ENCODE data around the gene MTHFR.

The MTHFR gene

DNA sequence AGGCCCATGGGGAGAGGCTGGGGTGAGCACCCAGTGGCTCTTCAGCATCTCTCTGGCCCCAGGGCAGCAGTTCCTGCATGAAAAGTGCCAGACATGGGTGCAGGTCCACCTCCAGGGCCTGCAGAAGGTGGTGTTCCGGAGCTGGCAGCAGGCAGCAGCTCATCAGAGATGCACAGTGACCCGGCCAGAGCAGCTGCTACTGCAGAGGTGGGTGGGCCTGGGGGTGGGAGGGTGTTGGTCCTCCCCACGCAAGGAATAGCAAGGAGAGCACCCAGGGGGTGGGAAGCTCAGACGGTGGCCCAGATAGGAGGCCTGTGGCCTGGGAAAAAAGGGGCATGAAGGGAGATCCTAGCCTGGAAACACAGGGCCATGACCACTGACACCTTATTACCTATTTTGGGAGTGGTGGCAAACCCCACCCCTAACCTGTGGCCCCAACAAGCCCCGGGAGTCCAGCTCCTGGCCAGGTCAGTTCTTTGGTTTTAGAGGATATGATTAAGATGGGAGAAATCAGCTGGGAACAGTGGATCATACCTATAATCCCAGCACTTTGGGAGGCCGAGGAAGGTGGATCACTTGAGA lies 23.5 kb downstream of the MTHFR start:
- Histone ChIP-seq H3K4me1 (ENCODE audit: control insufficient read depth, insufficient read depth, low read length) (peaks cover 12% of the 10 kb centered on the region), H3K4me3 (ENCODE audit: low read depth, low read length) (no peak overlapping the region), H3K27me3 (ENCODE audit: control insufficient read depth, insufficient read depth, low read length) (no peaks in the 10 kb centered on the region), H3K9me3 (ENCODE audit: control insufficient read depth, insufficient read depth, low read length) (no peaks in the 10 kb centered on the region), H3K36me3 (ENCODE audit: control insufficient read depth, insufficient read depth, low read length) (no peaks in the 10 kb centered on the region), H3K9ac (ENCODE audit: low read depth, low read length) (no peak overlapping the region)

DNA sequence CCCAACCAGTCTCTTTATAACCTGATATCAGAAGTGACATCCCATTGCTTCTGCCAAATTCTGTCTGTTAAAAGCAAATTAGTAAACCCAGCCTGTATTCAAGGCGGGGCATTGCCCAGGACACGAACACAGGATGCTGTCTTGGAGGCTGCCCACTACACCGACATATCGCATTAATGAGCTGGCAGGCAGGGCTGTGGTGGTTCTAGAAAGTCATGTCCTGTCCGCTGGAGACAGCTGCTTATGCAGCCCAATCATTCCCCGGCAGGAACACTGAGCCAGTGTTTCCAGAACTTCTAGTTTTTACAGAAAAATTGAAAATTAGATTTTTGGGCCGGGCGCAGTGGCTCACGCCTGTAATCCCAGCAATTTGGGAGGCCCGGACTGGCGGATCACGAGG lies 24.5 kb downstream of the MTHFR start:
- Histone ChIP-seq H3K9ac (ENCODE audit: low read depth, low read length) (no peak overlapping the region), H3K27me3 (ENCODE audit: control insufficient read depth, insufficient read depth, low read length) (no peaks in the 10 kb centered on the region), H3K9me3 (ENCODE audit: control insufficient read depth, insufficient read depth, low read length) (no peaks in the 10 kb centered on the region), H3K4me1 (ENCODE audit: control insufficient read depth, insufficient read depth, low read length) (peaks cover 6% of the 10 kb centered on the region), H3K36me3 (ENCODE audit: control insufficient read depth, insufficient read depth, low read length) (no peaks in the 10 kb centered on the region), H3K4me3 (ENCODE audit: low read depth, low read length) (no peak overlapping the region)

- no peak overlapping the region for H3K4me3 ChIP-seq (ENCODE audit: low read depth, low read length)
- no peak overlapping the region for H3K9ac ChIP-seq (ENCODE audit: low read depth, low read length)
- H3K9me3 ChIP-seq (ENCODE audit: control insufficient read depth, insufficient read depth, low read length), result no peaks in the 10 kb centered on the region
- H3K27me3 ChIP-seq (ENCODE audit: control insufficient read depth, insufficient read depth, low read length), result no peaks in the 10 kb centered on the region
- peaks cover 6% of the 10 kb centered on the region for H3K4me1 ChIP-seq (ENCODE audit: control insufficient read depth, insufficient read depth, low read length)
- no peaks in the 10 kb centered on the region for H3K36me3 ChIP-seq (ENCODE audit: control insufficient read depth, insufficient read depth, low read length)
Measured at GRCh38 chr1:11780380-11781147, 25.2 kb downstream of the MTHFR start.

DNA sequence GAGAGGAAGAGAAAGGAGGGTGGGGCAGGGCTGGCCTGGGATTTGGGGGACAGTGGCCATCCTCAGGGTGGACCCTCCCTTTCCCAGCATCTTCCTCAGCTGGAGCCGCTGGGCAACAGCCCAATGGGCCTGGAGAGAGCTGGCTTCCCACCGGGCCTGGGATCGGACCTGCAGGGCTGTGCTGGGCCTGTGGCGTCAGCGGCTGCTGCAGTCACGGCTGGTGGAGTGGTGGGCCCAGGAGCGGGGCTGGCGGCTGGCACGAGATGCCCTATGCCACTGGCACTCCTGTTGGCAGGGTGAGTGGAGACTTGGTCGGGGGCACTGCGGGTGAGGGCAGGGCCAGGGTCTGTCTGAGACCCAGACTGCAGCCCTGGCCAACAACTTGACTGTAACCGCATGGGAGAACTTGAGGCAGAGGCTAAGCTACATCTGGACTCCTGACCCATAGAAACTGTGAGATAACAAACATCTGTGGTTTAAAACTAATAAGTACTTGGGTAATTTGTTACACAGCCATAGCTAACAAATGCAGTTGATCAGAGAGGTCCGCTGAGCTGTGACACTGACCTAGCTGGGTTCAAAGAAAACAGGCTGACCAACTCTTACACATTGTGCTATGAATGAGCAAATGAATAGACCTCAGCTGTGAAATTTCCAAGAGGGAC lies 25.9 kb downstream of the MTHFR start:
- no peaks in the 10 kb centered on the region for H3K36me3 ChIP-seq (ENCODE audit: control insufficient read depth, insufficient read depth, low read length)
- no peaks in the 10 kb centered on the region for H3K9me3 ChIP-seq (ENCODE audit: control insufficient read depth, insufficient read depth, low read length)
- H3K27me3 ChIP-seq (ENCODE audit: control insufficient read depth, insufficient read depth, low read length), result no peaks in the 10 kb centered on the region
- no peak overlapping the region for H3K9ac ChIP-seq (ENCODE audit: low read depth, low read length)
- H3K4me3 ChIP-seq (ENCODE audit: low read depth, low read length), result no peak overlapping the region
- H3K4me1 ChIP-seq (ENCODE audit: control insufficient read depth, insufficient read depth, low read length), result peaks cover 6% of the 10 kb centered on the region

DNA sequence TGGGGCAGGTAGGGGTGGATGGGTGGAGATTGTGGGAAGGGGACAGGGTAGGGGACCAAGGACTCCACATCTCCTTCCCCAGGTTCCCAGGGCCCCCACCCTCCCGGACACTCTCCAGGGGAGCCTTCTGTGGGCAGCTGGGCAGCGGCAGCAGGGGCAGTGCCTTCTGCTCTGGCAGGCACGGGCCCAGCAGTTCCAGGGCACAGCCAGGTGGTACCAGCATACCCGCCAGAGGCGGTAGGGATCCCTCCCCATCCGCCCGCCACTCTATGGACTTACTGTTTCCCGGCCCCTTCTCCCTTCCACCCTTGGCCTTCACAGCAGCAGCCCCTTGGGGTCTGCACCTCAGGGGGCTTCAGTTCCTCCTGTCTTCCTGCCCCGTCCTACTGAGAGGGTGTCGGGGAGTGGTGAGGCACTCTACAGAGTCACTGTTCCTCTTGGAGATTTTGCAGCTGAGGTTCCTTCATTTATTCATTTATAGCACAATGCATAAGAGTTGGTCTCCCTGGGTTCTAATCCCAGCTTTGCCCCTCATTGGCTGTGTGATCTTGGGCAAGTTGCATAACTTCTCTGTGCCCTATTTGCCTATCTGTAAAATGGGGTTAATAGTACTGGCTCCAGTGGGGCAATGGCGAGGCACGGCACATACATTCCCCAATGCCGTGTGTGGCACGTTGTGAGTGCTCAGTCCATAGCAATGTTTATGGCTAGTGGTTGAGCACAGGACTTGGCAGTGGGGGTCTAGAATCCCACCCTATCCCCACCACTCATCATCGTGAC lies 26.7 kb downstream of the MTHFR start:
- H3K4me3 ChIP-seq (ENCODE audit: low read depth, low read length), result no peak overlapping the region
- no peaks in the 10 kb centered on the region for H3K9me3 ChIP-seq (ENCODE audit: control insufficient read depth, insufficient read depth, low read length)
- no peaks in the 10 kb centered on the region for H3K4me1 ChIP-seq (ENCODE audit: control insufficient read depth, insufficient read depth, low read length)
- no peaks in the 10 kb centered on the region for H3K36me3 ChIP-seq (ENCODE audit: control insufficient read depth, insufficient read depth, low read length)
- H3K9ac ChIP-seq (ENCODE audit: low read depth, low read length), result no peak overlapping the region
- no peaks in the 10 kb centered on the region for H3K27me3 ChIP-seq (ENCODE audit: control insufficient read depth, insufficient read depth, low read length)

- H3K36me3 ChIP-seq (ENCODE audit: control insufficient read depth, insufficient read depth, low read length), result no peaks in the 10 kb centered on the region
- no peaks in the 10 kb centered on the region for H3K4me1 ChIP-seq (ENCODE audit: control insufficient read depth, insufficient read depth, low read length)
- H3K27me3 ChIP-seq (ENCODE audit: control insufficient read depth, insufficient read depth, low read length), result no peaks in the 10 kb centered on the region
- H3K9ac ChIP-seq (ENCODE audit: low read depth, low read length), result no peak overlapping the region
- no peak overlapping the region for H3K4me3 ChIP-seq (ENCODE audit: low read depth, low read length)
- H3K9me3 ChIP-seq (ENCODE audit: control insufficient read depth, insufficient read depth, low read length), result no peaks in the 10 kb centered on the region
Measured at GRCh38 chr1:11778336-11778735, 27.4 kb downstream of the MTHFR start.

- Histone ChIP-seq H3K9me3 (ENCODE audit: control insufficient read depth, insufficient read depth, low read length) (no peaks in the 10 kb centered on the region), H3K9ac (ENCODE audit: low read depth, low read length) (no peak overlapping the region), H3K4me3 (ENCODE audit: low read depth, low read length) (no peak overlapping the region), H3K36me3 (ENCODE audit: control insufficient read depth, insufficient read depth, low read length) (no peaks in the 10 kb centered on the region), H3K27me3 (ENCODE audit: control insufficient read depth, insufficient read depth, low read length) (no peaks in the 10 kb centered on the region), H3K4me1 (ENCODE audit: control insufficient read depth, insufficient read depth, low read length) (no peaks in the 10 kb centered on the region)
Measured at GRCh38 chr1:11777658-11778322, 28.0 kb downstream of the MTHFR start.

- H3K9ac ChIP-seq (ENCODE audit: low read depth, low read length), result no peak overlapping the region
- no peaks in the 10 kb centered on the region for H3K9me3 ChIP-seq (ENCODE audit: control insufficient read depth, insufficient read depth, low read length)
- H3K4me3 ChIP-seq (ENCODE audit: low read depth, low read length), result no peak overlapping the region
- no peaks in the 10 kb centered on the region for H3K36me3 ChIP-seq (ENCODE audit: control insufficient read depth, insufficient read depth, low read length)
- H3K4me1 ChIP-seq (ENCODE audit: control insufficient read depth, insufficient read depth, low read length), result no peaks in the 10 kb centered on the region
- no peaks in the 10 kb centered on the region for H3K27me3 ChIP-seq (ENCODE audit: control insufficient read depth, insufficient read depth, low read length)
Measured at GRCh38 chr1:11774753-11775152, 31.0 kb downstream of the MTHFR start.

DNA sequence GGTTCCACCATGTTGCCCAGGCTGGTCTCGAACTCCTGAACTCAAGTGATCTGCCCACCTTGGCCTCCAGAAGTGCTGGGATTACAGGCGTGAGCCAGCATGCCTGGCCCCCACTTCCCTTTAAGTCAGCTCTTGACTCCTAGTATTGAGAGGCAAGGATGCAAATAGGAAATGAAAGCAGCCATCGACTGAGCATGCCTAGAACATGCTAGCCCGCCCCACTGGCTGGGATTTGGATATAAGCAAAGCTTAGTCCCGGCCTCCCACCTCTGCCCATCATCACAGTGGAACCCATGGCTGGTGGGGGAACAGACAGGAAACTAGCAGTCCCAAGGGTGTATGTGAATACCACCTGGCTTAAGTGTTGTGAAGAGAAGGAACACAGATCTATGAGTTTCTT lies 33.3 kb downstream of the MTHFR start:
- Histone ChIP-seq H3K9ac (ENCODE audit: low read depth, low read length) (no peak overlapping the region), H3K36me3 (ENCODE audit: control insufficient read depth, insufficient read depth, low read length) (no peaks in the 10 kb centered on the region), H3K9me3 (ENCODE audit: control insufficient read depth, insufficient read depth, low read length) (no peaks in the 10 kb centered on the region), H3K27me3 (ENCODE audit: control insufficient read depth, insufficient read depth, low read length) (no peaks in the 10 kb centered on the region), H3K4me3 (ENCODE audit: low read depth, low read length) (no peak overlapping the region), H3K4me1 (ENCODE audit: control insufficient read depth, insufficient read depth, low read length) (no peaks in the 10 kb centered on the region)

DNA sequence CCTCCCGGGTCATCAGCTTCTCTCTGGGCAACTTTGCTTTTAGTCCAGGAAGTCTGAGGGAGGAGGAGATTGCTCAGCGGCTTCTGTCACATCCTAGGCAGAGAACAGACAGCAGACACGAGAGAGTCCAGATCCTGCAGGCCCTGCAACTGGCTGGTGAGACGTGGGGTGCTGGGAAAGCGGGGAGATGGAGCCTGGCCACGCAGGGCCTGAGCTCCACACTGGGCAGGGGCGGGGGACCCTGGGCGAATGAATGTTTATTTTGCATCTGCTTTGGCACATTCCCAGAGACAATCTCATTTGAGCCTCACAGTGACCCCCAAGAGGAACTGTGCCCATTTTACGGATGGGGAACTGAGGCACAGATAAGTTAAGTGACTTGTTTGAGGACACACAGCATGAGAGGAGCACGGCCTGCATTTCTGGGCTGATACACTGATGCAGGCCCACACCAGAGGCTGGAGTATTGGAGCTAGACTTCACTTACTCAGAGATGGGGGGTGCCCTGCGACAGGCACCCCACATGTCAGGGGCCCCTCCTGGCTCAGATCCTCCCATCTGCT lies 34.2 kb downstream of the MTHFR start:
- Histone ChIP-seq H3K4me1 (ENCODE audit: control insufficient read depth, insufficient read depth, low read length) (no peaks in the 10 kb centered on the region), H3K36me3 (ENCODE audit: control insufficient read depth, insufficient read depth, low read length) (no peaks in the 10 kb centered on the region), H3K4me3 (ENCODE audit: low read depth, low read length) (no peak overlapping the region), H3K9ac (ENCODE audit: low read depth, low read length) (no peak overlapping the region), H3K27me3 (ENCODE audit: control insufficient read depth, insufficient read depth, low read length) (no peaks in the 10 kb centered on the region), H3K9me3 (ENCODE audit: control insufficient read depth, insufficient read depth, low read length) (no peaks in the 10 kb centered on the region)

DNA sequence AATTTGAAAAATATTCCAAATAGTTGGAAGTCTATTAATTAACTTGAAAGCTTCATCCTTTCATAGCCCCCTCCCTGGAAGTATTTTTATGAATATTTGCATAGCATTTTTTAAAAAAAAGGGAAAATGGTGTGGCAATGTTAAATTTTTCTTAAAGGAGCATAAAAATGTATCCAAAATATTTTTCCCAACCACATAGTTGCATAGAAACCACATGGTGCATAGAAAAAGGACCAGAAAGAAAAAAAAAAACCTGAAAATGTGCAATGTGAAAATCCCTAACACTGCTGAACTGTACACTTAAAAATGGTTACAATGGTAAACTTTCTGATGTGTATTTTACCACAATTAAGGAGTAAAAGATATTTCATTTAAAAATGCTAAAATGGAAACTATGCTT lies 35.8 kb downstream of the MTHFR start:
- H3K27me3 ChIP-seq (ENCODE audit: control insufficient read depth, insufficient read depth, low read length), result no peaks in the 10 kb centered on the region
- no peak overlapping the region for H3K4me3 ChIP-seq (ENCODE audit: low read depth, low read length)

More for the DNA sequence above, 35.8 kb downstream of the MTHFR start:
- no peak overlapping the region for H3K9ac ChIP-seq (ENCODE audit: low read depth, low read length)
- H3K4me1 ChIP-seq (ENCODE audit: control insufficient read depth, insufficient read depth, low read length), result no peaks in the 10 kb centered on the region
- no peaks in the 10 kb centered on the region for H3K9me3 ChIP-seq (ENCODE audit: control insufficient read depth, insufficient read depth, low read length)
- H3K36me3 ChIP-seq (ENCODE audit: control insufficient read depth, insufficient read depth, low read length), result no peaks in the 10 kb centered on the region

All from iPS-15b (cell line).